Activated CD8-positive, alpha-beta memory T cell treated with anti-CD3 and anti-CD28 coated beads for 1 hour (primary cell): ENCODE data around the gene CCDC38.
A peak's percentile ranks its signal among the peaks of the same experiment; 100 is the strongest.
"Not testable (repeated sequence)": the region's sequence is repeated elsewhere in the genome, so short reads cannot be mapped to it uniquely, and the experiment has no call there.

Experiments used
- DNase-seq, 2 donors: peaks; one replicate each; pipeline ENCODE4 v3.0.0-alpha.2; 2020; ENCODE audit warnings: low read depth in 1 of 2; ENCODE audit errors: extremely low read depth in 1 of 2

CCDC38 gene

DNA sequence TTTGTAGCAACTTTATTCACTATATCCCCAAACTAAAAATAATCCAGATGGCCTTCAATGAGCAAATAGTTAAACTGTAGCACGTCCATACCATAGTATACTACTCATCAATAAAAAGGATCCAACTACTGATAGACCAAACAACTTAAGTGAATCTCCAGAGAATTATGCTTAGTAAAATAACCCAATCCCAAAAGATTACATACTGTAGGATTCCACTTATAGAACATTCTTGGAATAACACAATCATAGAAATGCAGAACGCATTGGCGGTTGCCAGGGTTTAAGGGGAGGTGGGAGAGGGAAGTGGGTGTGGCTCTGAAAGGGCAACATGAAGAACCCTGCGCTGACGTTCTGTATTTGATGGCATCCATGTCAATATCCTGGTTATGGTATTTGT is 55.1 kb downstream of the CCDC38 start:
- DNase-seq = no peak

- DNase-seq = no peak
Observed at GRCh38 chr12:95884998-95885397, 57.4 kb downstream of the CCDC38 start.

DNA sequence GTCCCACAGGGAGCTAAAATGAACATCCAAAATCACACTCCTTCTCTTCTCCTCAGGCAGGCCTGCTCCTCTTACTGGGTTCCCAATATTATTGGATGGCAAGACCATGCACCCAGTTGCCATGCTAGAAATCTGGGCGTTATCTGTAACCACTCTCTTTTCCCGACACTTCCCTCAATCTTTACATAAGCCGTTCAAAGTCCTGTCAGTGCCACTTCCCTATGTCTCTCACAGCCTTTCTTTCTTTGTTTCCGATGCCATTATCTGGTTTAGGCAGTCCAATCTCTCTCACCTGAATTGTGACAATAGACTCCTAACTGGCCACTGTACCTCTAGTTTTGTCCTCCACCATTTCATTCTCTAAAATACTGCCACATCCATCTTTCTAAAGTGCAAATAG is 59.5 kb downstream of the CCDC38 start:
- no peak for DNase-seq

- DNase-seq = no peak
Observed at GRCh38 chr12:95882080-95882479, 60.3 kb downstream of the CCDC38 start.

DNA sequence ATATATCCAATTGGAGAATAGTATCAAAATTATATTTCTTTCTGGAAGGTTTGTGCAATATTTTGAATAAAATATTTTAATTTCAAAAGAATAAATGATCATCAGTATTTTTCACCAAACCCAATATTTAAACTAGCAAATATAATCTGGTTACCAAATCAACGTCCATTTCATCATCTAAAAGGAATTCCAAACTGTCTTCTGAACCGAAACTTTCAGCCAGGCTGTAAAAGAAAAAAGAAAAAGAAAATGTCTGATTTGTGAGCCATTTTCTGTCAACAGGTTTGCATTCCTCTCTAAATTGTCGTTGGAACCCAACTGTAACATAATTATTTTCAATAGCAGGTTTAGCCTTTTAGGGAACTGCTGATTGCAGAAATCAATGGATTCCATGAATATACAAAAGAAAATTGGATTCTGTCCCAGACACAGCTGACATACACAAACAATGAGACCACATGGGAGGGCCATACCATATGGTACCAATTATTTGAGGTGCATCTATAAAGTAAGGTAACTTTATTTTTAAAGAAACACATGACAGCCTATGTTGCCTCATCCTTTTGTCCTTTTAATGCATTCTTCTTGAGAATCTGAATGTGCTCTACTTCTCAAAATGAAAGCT is 61.0 kb downstream of the CCDC38 start:
- no peak for DNase-seq

GRCh38 chr12:95880895-95881294 is 61.5 kb downstream of the CCDC38 start:
- DNase-seq = no peak

- no peak for DNase-seq
Observed at GRCh38 chr12:95877622-95878021, 64.8 kb downstream of the CCDC38 start.

GRCh38 chr12:95874452-95874851 is 68.0 kb downstream of the CCDC38 start:
- DNase-seq = no peak

DNA sequence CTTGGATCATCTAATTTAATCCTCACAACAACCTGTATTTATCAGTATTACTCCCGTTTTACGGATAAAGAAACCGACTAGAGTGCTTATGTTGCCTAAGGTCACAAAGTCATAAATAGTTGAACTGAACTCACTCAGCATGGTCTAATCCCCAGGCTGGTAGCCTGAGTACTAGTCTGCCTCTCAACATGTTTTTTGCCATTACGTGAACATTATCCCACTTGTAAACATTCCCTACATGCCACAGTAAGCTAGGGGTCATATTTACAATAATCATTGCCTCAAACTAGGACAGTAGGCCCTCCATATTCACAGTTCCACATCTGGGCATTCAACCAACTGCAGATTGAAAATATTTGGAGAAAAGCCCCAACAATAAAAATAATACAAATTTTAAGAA is 71.5 kb downstream of the CCDC38 start:
- DNase-seq = no peak

DNA sequence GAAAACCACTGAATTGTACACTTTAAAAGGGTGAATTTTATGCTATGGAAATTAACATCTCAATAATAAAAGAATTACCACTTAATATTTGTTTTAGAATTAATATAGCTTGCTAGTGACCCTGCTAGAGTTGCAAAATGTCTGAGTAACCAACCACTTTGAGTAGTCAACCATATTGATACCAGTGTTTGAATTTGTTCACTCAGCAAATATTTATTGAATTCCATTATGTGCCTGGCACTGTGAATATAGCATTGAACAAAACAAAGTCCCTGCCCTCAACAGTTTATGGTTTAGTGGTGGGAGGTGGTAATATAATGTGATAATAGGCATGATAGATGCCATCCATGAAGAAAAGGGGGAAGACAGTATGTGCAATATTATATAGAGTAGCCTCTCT is 79.1 kb downstream of the CCDC38 start:
- DNase-seq = no peak

DNA sequence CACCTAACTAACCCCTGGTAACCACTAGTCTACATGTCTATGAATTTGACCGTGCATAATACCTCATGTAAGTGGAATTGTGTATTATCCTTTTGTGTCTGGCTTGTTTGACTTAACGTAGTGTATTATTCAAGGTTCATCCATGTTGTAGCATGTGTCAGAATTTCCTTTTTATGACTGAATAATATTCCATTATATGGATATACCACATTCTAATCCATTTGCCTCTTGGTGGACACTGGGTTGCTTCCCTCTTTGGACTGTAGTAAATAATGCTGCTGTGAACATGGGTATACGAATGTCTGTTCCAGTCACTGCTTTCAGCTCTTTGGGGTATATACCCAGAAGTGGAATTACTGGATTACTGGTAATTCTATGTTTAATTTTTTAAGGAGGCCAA is 80.4 kb downstream of the CCDC38 start:
- DNase-seq = no peak

GRCh38 chr12:95859947-95860850 is 82.2 kb downstream of the CCDC38 start:
- no peak for DNase-seq

GRCh38 chr12:95859344-95859816 is 83.0 kb downstream of the CCDC38 start:
- DNase-seq = no peak

DNA sequence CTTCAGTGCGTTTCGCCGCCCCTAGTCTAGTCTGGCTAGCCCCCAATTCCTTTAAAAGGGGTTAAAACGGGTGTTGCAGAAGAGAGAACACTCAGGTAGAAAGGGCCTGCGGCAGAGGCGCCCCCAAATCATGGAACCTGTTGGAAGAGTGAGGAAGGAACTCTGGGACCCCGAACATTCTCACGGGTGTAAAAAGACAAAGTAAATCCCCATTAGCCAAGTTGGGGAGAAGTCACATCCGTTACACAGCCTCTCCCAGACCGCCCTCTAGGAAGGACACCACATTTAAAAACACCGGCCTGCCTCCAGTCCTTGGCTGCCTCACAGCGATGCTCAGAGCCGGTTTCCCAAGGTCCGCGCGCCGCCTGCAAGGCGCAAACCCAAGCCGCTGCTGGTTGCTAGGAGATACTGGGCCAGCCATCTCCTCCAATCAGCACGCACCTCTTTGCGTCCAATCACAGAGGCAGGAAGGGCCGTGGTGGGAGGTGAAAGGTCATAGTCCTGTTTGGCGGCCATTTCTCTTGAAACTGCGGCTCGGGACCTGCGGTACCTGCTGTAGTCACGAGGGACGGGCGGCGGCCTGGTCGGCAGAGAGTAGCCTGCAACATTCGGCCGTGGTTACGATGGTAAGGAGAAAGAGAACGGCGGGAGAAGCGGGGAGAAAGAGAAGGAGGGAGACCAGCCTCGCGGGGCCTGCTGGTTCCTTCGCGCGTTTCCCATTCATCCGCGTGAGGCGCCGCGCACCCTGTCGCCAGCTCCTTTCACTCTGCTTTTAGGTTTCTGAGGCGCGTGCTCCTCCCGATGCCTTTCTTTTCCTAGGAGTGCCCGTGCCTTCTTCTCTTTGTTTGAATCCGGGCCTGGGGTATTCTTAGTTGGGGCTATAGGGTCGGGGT is 83.7 kb downstream of the CCDC38 start, which contains the start of gene SNRPF:
Gene SNRPF (plus strand): TSS at position 502 of the 893 bp plus-strand sequence. CDS start 122 bp downstream, at position 624.
- DNase-seq = peak; percentile 79 to 85

DNA sequence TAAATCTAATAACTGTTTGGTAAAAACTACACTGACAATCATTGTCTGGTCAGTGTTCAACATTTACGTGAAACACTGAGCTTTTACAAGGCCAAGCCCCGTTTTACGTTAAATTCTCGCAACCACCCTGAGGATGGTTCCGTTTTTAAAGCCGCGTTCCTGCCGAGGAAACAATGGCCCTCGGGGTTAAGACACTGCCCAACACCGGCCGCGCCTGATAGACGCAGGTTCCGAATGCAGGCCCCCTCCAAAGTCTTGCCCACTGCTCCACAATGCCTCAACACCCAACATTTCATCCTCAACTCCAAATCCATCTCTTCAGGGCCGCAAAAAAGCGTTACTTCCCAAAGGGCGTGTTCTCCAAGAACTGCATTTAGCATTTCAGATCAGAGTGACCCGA is 84.6 kb downstream of the CCDC38 start:
- no peak for DNase-seq

GRCh38 chr12:95857156-95857555 is 85.3 kb downstream of the CCDC38 start:
- no peak for DNase-seq

GRCh38 chr12:95852133-95852532 is 90.3 kb downstream of the CCDC38 start:
- DNase-seq = no peak

DNA sequence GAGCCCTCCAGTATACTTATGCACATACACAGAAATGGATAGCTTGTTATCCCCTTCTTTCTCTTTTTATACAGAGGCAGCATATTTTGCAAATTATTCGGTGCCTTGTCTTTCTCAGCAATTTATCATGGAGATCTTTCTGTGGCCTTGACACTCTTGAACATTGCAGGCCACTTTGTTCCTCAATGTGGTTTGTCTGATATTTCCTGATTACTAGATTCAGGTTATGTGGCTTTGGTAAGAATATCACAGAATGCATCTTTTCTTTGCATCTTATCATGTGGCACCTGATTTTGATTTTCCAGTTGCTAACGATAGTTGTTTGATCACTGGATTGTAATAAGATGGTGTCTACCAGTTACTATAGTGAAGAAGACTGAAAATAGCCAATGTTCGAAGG is 90.8 kb downstream of the CCDC38 start:
- DNase-seq = no peak

DNA sequence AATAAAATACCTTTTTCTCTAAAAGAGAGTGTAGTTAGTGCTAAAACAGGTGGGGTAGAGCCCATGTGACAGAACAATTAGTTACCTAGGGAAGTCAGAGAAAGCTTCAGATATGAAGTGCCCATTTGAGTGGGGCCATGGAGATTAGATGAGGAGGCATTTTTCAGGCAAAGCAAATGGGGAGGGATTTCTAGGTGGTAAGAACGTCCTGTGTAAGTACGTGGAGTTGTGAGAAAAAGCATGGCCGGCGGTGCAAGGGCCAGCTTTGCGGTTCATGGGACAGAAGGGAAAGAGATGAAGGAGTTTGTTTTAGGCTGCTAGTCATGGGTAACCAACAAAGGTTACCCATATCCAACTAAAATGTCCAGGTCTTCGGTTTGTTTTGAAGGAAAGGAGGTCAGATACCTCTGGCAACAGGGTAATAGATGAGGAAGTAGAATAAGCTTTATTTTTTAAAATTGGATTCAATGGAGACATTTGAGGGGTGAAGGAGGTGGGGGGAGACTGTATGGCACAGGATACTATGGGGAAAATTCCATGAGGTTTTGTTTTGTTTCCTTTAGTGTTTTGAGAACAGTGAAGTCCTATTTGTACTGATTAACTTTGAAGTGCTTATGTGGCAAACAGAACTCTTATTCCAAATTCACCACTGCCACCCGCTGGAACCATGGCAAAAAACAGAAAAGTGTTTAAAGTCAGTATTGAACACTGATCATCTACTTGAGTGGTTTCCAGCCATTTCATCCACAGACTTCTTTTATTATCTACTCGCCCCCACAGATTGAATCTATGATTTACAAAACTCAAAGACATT is 93.6 kb downstream of the CCDC38 start:
- DNase-seq = no peak

GRCh38 chr12:95842426-95842825 is 100.0 kb downstream of the CCDC38 start:
- not testable (repeated sequence) for DNase-seq
